T-helper 22 cell (primary cell): ENCODE data around the gene PALM.
A peak's percentile ranks its signal among the peaks of the same experiment; 100 is the strongest.
"Not testable (repeated sequence)": the region's sequence is repeated elsewhere in the genome, so short reads cannot be mapped to it uniquely, and the experiment has no call there.

Experiments used
- DNase-seq: peaks from one replicate; pipeline ENCODE4 v3.0.0-alpha.2; 2020; ENCODE audit warnings: low read depth

The PALM gene

GRCh38 chr19:678791-679388 lies 29.8 kb upstream of the PALM start:
- no peak for DNase-seq

DNA sequence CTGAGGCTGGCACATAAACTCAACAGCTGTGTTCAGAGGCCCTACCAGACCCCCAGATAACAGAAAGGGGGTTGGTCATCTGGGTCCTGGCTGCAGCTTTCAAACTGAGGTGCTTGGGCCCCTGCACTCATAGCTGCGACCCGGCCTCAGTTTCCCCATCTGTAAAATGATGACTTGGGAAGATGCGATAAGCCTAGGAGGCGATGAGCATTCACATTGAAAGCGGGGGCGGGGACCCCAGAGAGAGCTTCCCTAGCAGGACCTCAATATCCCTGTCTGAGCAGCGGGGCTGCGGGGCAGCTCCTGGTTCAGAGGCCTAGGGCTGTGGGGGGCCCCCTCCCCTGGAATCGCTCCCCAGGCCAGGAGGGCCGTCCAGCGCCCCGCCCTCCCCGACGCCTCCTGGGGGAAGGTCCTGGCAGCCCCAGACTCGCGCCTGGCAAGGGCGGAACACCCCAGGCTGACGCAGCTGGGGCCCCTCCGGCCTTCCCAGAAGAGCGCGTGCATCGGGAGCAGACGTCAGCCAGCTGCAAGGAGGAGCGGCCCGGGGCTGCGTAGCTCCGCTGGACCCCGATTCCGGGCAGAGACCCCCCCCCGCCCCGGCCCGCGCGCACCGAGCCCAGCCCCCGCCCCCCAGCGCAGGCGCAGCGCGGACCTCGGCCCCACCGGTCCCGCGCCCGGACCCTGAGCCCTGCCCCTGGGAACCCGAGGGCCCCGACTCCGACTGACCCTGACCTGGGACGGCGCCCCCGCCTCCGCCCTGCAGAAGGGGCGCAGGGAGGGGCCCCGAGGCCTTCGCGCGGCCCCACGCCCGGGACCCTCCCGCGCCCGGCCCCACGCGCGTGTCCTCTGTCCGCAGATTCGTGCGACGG lies 29.1 kb upstream of the PALM start:
- DNase-seq: no peak

DNA sequence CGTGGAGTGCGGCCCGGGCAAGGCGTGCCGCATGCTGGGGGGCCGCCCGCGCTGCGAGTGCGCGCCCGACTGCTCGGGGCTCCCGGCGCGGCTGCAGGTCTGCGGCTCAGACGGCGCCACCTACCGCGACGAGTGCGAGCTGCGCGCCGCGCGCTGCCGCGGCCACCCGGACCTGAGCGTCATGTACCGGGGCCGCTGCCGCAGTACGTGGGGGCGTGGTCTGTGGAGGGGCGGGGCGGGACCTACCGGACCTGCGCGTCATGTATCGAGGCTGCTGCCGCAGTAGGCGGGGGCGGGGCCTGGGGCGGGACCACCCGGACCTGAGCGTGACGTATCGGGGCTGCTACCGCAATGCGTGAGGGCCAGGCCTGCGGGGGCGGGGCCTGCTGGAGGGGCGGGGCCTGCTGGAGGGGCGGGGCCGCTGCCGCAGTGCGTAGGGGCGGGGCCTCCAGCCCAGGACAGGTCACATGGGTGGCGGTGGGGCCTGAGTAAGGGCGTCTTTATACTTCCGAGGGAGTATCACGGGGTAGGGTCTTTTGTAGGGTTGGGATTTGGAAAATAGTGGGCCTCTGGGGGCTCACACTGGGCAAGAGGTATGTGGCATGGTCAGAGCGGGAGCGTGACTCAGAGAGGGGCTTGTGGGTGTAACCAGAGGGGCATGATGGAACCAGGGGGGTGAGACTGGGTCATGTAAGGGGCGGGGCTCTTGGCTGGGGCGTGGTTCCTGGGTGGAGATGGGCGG lies 28.3 kb upstream of the PALM start:
- peak; percentile 100 for DNase-seq

- no peak for DNase-seq
Measured at GRCh38 chr19:681029-682019, 27.4 kb upstream of the PALM start.

GRCh38 chr19:682678-683320 lies 25.9 kb upstream of the PALM start:
- DNase-seq: no peak

DNA sequence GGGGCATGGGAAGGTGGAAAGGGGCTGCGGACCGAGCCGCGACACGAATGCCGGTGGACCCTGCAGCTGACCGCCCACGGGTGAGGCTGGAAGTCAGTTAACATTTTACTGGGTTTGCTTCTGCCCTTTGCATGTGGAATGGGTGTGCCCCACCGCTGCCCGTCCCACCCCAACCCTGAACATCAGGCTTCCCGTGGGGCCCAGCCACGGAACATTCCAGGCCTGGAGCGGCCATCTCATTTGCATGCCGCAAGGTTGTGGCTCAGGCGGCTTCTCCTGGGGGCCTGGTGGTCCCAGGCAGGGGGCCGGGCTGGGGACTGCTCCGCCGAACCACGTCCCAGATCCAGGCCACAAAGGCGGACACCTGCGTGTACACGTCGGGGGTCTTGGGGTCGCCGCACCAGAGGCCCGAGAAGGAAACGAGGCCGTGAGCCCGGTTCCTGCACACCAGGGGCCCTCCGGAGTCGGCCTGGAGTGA lies 23.2 kb upstream of the PALM start:
- DNase-seq: no peak

DNA sequence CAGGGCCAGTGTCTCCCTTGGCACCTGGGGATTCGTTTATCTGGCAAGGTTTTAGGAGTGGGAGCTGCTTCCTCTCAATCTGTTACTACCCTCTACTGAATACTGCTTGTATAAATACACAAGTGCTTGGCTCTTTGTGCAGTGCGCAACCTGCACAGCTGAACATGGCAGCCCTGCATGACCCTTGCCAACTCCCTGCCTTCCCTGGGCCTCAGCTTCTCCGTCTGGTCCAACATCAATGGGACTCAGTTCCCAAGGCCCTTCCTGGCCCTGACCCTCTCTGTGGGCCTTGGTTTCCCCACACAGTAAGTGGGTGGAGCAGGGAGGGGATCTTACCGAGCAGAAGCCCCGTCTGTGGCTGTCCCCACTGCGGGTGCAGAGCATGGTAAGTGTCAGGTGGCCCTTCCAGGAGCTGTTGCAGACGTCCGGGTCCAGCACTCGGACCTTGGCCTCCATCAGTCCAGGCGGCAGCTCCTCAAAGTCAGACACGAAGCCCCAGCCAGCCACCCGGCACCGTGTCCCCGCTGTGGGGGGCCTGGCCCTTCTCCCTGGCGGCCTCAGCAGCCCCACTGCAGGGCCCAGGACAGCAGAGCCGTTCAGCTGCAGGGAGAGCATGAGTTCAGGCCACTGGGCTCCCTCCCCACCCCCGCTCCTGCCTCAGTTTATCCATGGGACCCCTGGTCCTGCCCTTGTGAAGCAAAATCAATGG lies 22.0 kb upstream of the PALM start:
- DNase-seq: no peak

DNA sequence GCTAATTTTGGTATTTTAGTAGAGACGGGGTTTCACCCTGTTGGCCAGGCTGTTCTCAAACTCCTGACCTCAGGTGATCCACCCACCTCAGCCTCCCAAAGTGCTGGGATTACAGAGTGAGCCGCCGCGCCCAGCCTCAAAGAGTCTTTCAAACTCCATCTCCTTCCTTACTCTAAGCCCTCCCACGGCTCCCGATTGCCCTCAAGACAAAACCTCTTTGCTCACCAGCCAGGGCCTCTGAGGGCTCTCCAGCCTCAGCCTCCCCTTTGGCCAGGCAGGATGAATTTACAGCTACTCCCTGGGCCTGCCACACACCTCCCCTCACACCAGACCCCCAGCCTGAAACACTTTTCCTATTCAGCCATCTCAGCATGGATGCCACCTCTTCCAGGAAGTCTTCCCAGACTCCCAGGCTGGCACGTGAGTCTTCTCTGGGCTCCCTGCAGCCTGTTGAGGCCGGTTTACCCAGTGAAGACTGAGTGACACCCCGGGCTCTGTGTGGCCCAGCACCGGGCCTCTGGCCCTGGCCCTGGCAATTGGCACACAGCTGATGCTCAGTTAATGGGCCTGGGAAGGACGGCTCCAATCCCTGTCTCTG lies 21.1 kb upstream of the PALM start:
- no peak for DNase-seq

DNA sequence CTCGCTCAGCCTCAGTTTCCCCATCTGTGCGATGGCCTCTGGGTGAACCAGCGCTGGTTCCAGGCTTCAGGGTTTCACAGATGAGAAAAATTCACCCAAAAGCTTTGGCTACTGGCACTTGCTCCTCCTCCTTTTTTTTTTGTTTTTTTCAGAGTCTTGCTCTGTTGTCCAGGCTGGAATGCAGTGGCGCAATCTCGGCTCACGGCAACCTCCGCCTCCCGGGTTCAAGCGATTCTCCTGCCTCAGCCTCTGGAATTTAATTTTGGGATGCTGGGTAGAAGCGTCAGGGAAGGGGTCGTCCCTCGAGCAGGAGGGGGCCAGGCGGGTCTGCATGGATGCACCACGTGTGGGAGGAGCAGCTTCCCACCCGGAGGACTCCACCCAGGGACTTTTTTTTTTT lies 20.5 kb upstream of the PALM start:
- DNase-seq: no peak

DNA sequence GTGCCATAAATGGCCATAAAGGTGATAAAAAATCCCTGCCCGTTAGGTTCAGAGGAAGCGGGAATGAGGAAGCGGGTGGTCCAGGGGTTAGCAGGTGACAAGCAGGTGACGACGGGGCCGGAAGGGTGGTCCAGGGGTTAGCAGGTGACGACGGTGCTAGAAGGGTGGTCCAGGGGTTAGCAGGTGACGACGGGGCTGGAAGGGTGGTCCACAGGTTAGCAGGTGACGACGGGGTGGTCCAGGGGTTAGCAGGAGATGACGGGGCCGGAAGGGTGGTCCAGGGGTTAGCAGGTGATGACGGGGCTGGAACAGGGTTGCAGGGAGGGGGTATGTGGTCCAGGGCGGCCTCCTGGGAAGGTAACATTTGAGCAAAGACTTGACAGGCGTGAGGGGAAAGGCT lies 19.7 kb upstream of the PALM start:
- DNase-seq: no peak

DNA sequence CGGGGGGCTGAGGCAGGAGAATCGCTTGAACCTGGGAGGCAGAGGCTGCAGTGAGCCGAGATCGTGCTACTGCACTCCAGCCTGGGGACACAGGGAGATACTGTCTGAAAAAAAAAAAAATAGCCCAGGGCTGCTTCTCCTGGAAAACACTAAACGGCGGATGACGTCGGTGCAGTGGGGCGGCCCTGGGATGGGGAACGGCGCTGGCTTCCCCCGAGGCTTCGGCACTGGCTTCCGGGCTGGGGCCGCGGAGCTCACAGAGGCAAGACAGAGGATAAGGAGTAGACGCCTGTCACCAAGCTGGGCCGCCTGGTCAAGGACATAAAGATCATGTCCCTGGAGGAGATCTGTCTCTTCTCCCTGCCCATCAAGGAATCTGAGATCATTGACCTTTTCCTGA lies 18.5 kb upstream of the PALM start:
- no peak for DNase-seq

- no peak for DNase-seq
Measured at GRCh38 chr19:694481-695351, 14.0 kb upstream of the PALM start.

GRCh38 chr19:695352-695949 lies 13.3 kb upstream of the PALM start, which contains the start of gene PRSS57:
Gene PRSS57, minus strand, starts transcription at chr19:695452. Its CDS starts 22 bp downstream, at chr19:695430.
- no peak for DNase-seq

GRCh38 chr19:698529-698928 lies 10.2 kb upstream of the PALM start:
- not testable (repeated sequence) for DNase-seq

- not testable (repeated sequence) for DNase-seq
Measured at GRCh38 chr19:699885-700284, 8.8 kb upstream of the PALM start.

GRCh38 chr19:702847-703246 lies 5.9 kb upstream of the PALM start:
- DNase-seq: not testable (repeated sequence)

DNA sequence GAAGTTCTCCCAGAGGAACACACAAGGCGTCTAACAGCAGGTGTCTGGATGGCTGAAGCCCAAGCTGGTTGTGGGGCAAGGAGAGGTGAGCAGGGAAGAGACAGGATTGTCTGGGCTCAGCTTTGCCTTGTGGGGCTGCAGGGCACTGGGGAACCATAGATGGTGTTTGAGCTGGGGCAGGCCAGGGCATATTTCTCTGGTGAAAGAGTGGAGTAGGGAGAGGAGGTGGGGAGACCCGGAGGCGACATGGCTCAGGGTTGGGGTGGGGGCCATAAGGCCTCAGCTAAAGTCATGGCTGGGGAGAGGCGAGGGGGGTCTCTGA lies 5.4 kb upstream of the PALM start:
- no peak for DNase-seq

DNA sequence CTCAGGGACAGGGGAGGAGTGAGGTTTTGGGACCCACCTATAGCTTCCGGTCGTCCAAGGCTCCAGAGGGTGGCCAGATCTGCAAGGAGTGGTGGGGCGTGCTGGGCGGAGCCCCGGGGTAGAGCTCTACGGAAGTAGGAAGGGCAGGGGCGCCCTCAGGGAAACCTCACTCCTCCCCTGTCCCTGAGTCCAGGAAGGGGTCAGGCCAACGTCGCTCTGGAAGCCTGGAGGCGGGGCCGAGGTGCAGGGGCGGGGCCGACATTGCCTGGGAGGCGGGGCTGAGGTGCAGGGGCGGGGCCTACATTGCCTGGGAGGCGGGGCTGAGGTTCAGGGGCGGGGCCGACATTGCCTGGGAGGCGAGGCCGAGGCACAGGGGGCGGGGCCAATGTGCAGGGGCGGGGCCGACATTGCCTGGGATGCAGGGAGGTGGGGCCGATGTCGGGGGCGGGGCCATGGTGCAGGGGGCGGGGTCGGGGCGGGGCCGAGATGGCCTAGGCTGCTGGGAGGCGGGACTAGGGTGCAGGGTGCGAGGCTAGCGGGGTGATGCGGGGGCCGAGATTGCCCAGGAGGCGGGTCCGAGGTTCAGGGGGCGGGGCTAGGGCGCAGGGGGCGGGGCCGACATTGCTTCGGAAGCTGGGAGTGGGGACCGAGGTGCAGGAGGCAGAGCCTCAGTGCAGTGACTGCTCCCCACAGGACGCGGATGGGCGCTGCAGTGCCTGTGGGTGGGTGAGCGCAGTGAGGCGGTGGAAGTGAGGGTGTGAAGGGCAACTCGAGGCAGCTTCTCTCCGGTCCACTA lies 4.9 kb upstream of the PALM start:
- DNase-seq: peak; percentile 31
